ENCODE measurements around the gene NDUFAF8. TPM values are rescaled to one million over a fixed set of nuclear protein-coding genes. Genes with fewer than 3 reads are reported as not detected.

NDUFAF8 gene
- total RNA-seq, 2 experiments from 2014 or later = 129 to 165 TPM

DNA sequence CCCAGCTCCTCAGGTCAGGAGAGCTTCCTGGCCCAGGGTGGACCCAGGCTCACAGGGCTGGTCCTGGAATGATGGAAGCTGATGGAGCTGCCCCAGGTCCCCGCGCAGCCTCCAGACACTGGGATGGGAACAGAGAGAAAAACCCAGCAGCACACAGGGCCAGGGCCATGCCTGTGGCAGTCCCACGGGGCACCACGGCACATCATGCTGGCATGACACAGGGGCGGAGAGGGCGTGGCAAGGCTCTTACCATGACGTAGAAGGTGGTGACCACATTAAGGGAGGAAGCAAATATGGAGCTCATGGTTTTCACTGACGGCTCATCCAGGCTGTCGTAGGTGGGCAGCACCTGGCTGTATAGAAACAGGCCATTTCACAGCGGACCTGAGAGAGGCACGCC, 37.7 kb downstream of the NDUFAF8 start:
- Histone ChIP-seq H2AFZ (ENCODE audit: low read length) (no peak overlapping the region), H3K79me2 (ENCODE audit: insufficient read depth, low read depth, low read length) (no peaks in the 10 kb centered on the region)
- POLR2A ChIA-PET = no interaction called here

DNA sequence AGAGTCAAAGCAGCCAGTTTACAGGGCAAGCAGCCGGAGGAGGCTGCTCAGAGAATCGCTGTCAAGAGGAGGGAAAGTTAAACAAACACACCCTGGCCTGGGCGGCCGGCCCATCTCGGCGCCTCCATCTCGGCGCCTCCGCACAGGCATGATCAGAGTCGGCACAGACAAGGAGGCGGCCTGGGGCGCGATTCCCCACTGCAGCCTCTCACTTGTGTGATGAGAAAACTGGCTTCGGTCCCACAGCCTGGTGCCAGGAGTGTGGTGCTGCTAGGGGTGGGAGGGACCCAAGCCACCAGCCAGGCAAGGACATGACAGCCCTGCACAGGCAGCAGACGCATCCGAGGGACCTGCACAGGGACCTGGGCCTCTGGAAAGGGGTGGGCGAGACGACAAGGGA, 38.3 kb downstream of the NDUFAF8 start:
- no peak overlapping the region for H3K4me3 ChIP-seq (ENCODE audit: low read depth, low read length, poor library complexity, severe bottlenecking)
- ChIA-PET POLR2A (no interaction called here), CTCF (ENCODE audit: unreplicated experiment) (interaction anchor here (0.5 kb wide), 1 partner anchor 223 kb away, joined by 3 read pairs; no protein-coding TSS in a partner anchor)
- H3K4me2 ChIP-seq (ENCODE audit: low read length) = no peak overlapping the region
- DNase-seq (ENCODE audit: low spot score) = no peak
- H3K36me3 ChIP-seq (ENCODE audit: insufficient read depth, low read length) = peaks cover 52% of the 10 kb centered on the region
- H3K9me2 ChIP-seq (ENCODE audit: insufficient read depth, low read length) = no peaks in the 10 kb centered on the region
- H3K4me1 ChIP-seq (ENCODE audit: insufficient read depth, low read length, poor library complexity, severe bottlenecking) = no peaks in the 10 kb centered on the region
- intact Hi-C loops (cut with micrococcal nuclease; ENCODE audit: unreplicated experiment) = no loop called here
- no peak overlapping the region for H3K27ac ChIP-seq (ENCODE audit: low read depth, low read length, poor library complexity, severe bottlenecking)
- no peaks in the 10 kb centered on the region for H3K79me2 ChIP-seq (ENCODE audit: insufficient read depth, low read depth, low read length)
- H3K9me3 ChIP-seq (ENCODE audit: low read length) = no peaks in the 10 kb centered on the region
- no peak overlapping the region for H2AFZ ChIP-seq (ENCODE audit: low read length)
- no TSS peak for BruUV-seq (replicated peaks)
- TF ChIP-seq, protein P1, sequence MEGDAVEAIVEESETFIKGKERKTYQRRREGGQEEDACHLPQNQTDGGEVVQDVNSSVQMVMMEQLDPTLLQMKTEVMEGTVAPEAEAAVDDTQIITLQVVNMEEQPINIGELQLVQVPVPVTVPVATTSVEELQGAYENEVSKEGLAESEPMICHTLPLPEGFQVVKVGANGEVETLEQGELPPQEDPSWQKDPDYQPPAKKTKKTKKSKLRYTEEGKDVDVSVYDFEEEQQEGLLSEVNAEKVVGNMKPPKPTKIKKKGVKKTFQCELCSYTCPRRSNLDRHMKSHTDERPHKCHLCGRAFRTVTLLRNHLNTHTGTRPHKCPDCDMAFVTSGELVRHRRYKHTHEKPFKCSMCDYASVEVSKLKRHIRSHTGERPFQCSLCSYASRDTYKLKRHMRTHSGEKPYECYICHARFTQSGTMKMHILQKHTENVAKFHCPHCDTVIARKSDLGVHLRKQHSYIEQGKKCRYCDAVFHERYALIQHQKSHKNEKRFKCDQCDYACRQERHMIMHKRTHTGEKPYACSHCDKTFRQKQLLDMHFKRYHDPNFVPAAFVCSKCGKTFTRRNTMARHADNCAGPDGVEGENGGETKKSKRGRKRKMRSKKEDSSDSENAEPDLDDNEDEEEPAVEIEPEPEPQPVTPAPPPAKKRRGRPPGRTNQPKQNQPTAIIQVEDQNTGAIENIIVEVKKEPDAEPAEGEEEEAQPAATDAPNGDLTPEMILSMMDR (conservative IDR thresholded peaks at IDR 0.05; ENCODE audit: low read length) = no peak
- TF ChIP-seq EZH2phosphoT487 (IDR thresholded peaks at IDR 0.05; ENCODE audit: borderline replicate concordance, low read depth, low read length) = no peak
- no peaks in the 10 kb centered on the region for H4K20me1 ChIP-seq (ENCODE audit: insufficient read depth, low read length)

More for the DNA sequence above, 37.7 kb downstream of the NDUFAF8 start:
- no peaks in the 10 kb centered on the region for H3K4me1 ChIP-seq (ENCODE audit: insufficient read depth, low read length, poor library complexity, severe bottlenecking)
- no peak for TF ChIP-seq EZH2phosphoT487 (IDR thresholded peaks at IDR 0.05; ENCODE audit: borderline replicate concordance, low read depth, low read length)
- TF ChIP-seq, protein P1 (conservative IDR thresholded peaks at IDR 0.05; ENCODE audit: low read length) = no peak
- H3K36me3 ChIP-seq (ENCODE audit: insufficient read depth, low read length) = peaks cover 52% of the 10 kb centered on the region
- H3K4me3 ChIP-seq (ENCODE audit: low read depth, low read length, poor library complexity, severe bottlenecking) = no peak overlapping the region
- H3K9me2 ChIP-seq (ENCODE audit: insufficient read depth, low read length) = no peaks in the 10 kb centered on the region
- DNase-seq (ENCODE audit: low spot score) = no peak
- BruUV-seq (replicated peaks) = no TSS peak
- CTCF ChIA-PET (ENCODE audit: unreplicated experiment) = no interaction called here
- H3K9me3 ChIP-seq (ENCODE audit: low read length) = no peaks in the 10 kb centered on the region
- H4K20me1 ChIP-seq (ENCODE audit: insufficient read depth, low read length) = no peaks in the 10 kb centered on the region
- intact Hi-C loops (cut with micrococcal nuclease; ENCODE audit: unreplicated experiment) = no loop called here
- H3K4me2 ChIP-seq (ENCODE audit: low read length) = no peak overlapping the region
- no peak overlapping the region for H3K27ac ChIP-seq (ENCODE audit: low read depth, low read length, poor library complexity, severe bottlenecking)

DNA sequence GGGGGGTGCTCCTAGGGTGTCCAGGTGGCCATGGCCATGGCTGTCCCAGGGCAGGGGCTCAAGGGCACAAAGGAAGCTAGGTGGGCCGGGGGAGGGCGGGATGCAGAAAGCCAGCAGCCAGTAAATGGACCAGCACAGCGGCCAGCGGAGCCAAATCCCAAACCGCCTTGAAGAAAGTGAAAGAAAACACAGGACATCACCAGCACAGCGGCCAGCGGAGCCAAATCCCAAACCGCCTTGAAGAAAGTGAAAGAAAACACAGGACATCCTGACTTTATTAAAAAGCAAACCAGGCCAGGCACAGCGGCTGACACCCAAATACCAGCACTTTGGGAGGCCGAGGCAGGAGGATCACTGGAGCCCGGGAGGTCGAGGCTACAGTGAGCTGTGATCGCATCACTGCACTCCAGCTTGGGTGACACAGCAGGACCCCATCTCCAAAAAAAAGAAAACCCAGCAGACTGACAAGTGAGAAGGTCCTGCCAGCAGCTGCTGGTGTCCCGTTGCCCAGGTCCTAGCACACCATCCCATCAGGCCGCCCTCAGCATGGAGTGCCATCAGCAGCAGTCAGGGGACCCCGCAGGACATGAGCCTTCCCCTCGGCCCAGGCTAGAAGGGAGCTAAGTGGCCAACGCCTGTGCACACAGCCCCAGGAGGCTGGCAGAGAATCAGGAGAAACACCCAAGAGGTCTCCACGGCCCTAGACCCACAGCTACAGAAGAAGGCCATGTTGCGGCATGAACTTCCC, 39.0 kb downstream of the NDUFAF8 start:
- intact Hi-C loops (cut with micrococcal nuclease; ENCODE audit: unreplicated experiment) = no loop called here
- Histone ChIP-seq H3K9me3 (ENCODE audit: low read length) (no peaks in the 10 kb centered on the region), H3K4me1 (ENCODE audit: insufficient read depth, low read length, poor library complexity, severe bottlenecking) (no peaks in the 10 kb centered on the region), H3K79me2 (ENCODE audit: insufficient read depth, low read depth, low read length) (no peaks in the 10 kb centered on the region), H3K27ac (ENCODE audit: low read depth, low read length, poor library complexity, severe bottlenecking) (no peak overlapping the region), H4K20me1 (ENCODE audit: insufficient read depth, low read length) (no peaks in the 10 kb centered on the region), H2AFZ (ENCODE audit: low read length) (no peak overlapping the region), H3K4me3 (ENCODE audit: low read depth, low read length, poor library complexity, severe bottlenecking) (no peak overlapping the region), H3K4me2 (ENCODE audit: low read length) (no peak overlapping the region), H3K36me3 (ENCODE audit: insufficient read depth, low read length) (peaks cover 45% of the 10 kb centered on the region), H3K9me2 (ENCODE audit: insufficient read depth, low read length) (no peaks in the 10 kb centered on the region)
- CTCF ChIA-PET (ENCODE audit: unreplicated experiment) = interaction anchor here (0.5 kb wide), 1 partner anchor 222 kb away, joined by 3 read pairs; no protein-coding TSS in a partner anchor
- no TSS peak for BruUV-seq (replicated peaks)
- POLR2A ChIA-PET = interaction anchor here (0.6 kb wide), 1 partner anchor 895 kb away, joined by 3 read pairs; no protein-coding TSS in a partner anchor
- TF ChIP-seq, protein P1 (conservative IDR thresholded peaks at IDR 0.05; ENCODE audit: low read length) = no peak
- no peak for TF ChIP-seq EZH2phosphoT487 (IDR thresholded peaks at IDR 0.05; ENCODE audit: borderline replicate concordance, low read depth, low read length)
- no peak for DNase-seq (ENCODE audit: low spot score)
